CD4-positive, alpha-beta memory T cell (primary cell): ENCODE data around the gene NFE2L3. TPM values are rescaled to one million over a fixed set of nuclear protein-coding genes. Genes with fewer than 3 reads are reported as not detected.
A peak's percentile ranks its signal among the peaks of the same experiment; 100 is the strongest.
"Not testable (repeated sequence)": the region's sequence is repeated elsewhere in the genome, so short reads cannot be mapped to it uniquely, and the experiment has no call there.

ENCODE experiments used
- CTCF ChIA-PET: fragments of 350-600 bp; sonication (Branson Sonifier 250); formaldehyde crosslinking; loops from one replicate; lab custom pipeline; 2021; ENCODE audit warnings: inconsistent platforms; ENCODE audit not compliant: partially characterized antibody; lab: Charles Lee
- POLR2A ChIA-PET: fragments of 350-600 bp; sonication (Branson Sonifier 250); formaldehyde crosslinking; loops from one replicate; lab custom pipeline; 2021; ENCODE audit not compliant: partially characterized antibody; lab: Charles Lee
- DNase-seq, 5 donors: peaks; one replicate each; pipeline versions ENCODE4 v3.0.0 to v3.0.0-alpha.2; 2020 to 2022; ENCODE audit warnings: mixed read lengths in 1 of 5
- H3K27ac ChIP-seq: one replicate; pipeline ENCODE4 v1.7.0; 2013; ENCODE audit warnings: low read depth, low read length
- H3K27me3 ChIP-seq: 2 replicates; pipeline ENCODE4 v1.7.0; 2013; ENCODE audit warnings: mild to moderate bottlenecking, low read length, moderate library complexity; ENCODE audit not compliant: insufficient read depth
- H3K36me3 ChIP-seq: 2 replicates; pipeline ENCODE4 v1.7.0; 2013; ENCODE audit warnings: mild to moderate bottlenecking, low read length, moderate library complexity; ENCODE audit not compliant: insufficient read depth
- H3K4me1 ChIP-seq: 2 replicates; pipeline ENCODE4 v1.7.0; 2013; ENCODE audit warnings: mild to moderate bottlenecking, low read length, moderate library complexity; ENCODE audit not compliant: insufficient read depth
- H3K4me3 ChIP-seq, 2 donors: one replicate each; pipeline ENCODE4 v1.7.0; 2013; ENCODE audit warnings: low read length in 2 of 2, mild to moderate bottlenecking in 1 of 2
- H3K9me3 ChIP-seq, 2 donors: one replicate each; pipeline ENCODE4 v1.7.0; 2013; ENCODE audit warnings: low read length in 2 of 2, control low read depth in 1 of 2; ENCODE audit not compliant: control insufficient read depth in 1 of 2
- H3K27ac Mint-ChIP-seq, 7 donors: one replicate each; pipeline ENCODE4 v1.8.0; 2020 to 2021; ENCODE audit warnings: mixed read lengths in 7 of 7, mild to moderate bottlenecking in 6 of 7, inconsistent platforms in 3 of 7, moderate library complexity in 3 of 7
- H3K27me3 Mint-ChIP-seq, 2 donors: one replicate each; pipeline ENCODE4 v1.8.0; 2020 to 2021; ENCODE audit warnings: mixed read lengths in 2 of 2
- H3K36me3 Mint-ChIP-seq, 2 donors: one replicate each; pipeline ENCODE4 v1.8.0; 2020 to 2021; ENCODE audit warnings: mixed read lengths in 2 of 2, inconsistent platforms in 1 of 2, mild to moderate bottlenecking in 1 of 2
- H3K4me1 Mint-ChIP-seq, 4 donors: one replicate each; pipeline ENCODE4 v1.8.0; 2020 to 2021; ENCODE audit warnings: mixed read lengths in 4 of 4, mild to moderate bottlenecking in 1 of 4
- H3K4me3 Mint-ChIP-seq, 8 donors: one replicate each; pipeline ENCODE4 v1.8.0; 2020 to 2021; ENCODE audit warnings: mixed read lengths in 8 of 8, mild to moderate bottlenecking in 7 of 8, moderate library complexity in 6 of 8, inconsistent platforms in 3 of 8
- H3K9me3 Mint-ChIP-seq, 8 donors: one replicate each; pipeline ENCODE4 v1.8.0; 2020 to 2021; ENCODE audit warnings: mixed read lengths in 8 of 8, mild to moderate bottlenecking in 5 of 8, inconsistent platforms in 3 of 8, moderate library complexity in 1 of 8
- intact Hi-C: fragments of 100-400 bp; cut with micrococcal nuclease; formaldehyde crosslinking; loops from one replicate; pipeline ENCODE4 v1.15.1; 2023
- polyA plus RNA-seq, 2 donors: library from polyadenylated mRNA; unstranded; fragments of 300-500 nt; fragmentation: Illumina TruSeq; gene quantifications; one replicate each; pipeline ENCODE4 v1.2.3, GENCODE V29; 2021
- total RNA-seq, 2 experiments: library from RNA; stranded (reverse); gene quantifications; one replicate each; pipeline ENCODE4 v1.2.3, GENCODE V29; 2021

The NFE2L3 gene
- total and polyA plus RNA-seq, 4 experiments from 2014 or later = 7.5 to 9.6 (median 7.9) TPM

- POLR2A ChIA-PET = interaction anchor here (1.2 to 10.0 kb wide), 6 partner anchors 9 to 39 kb away, joined by 3 to 169 read pairs (median 12); partner anchors contain the start of genes CBX3 and HNRNPA2B1
- Mint-ChIP-seq H3K4me1 (peaks cover 57 to 80% (median 67%) of the 10 kb centered on the region in 4 donors), H3K9me3 (no peaks in the 10 kb centered on the region), H3K27me3 (no peaks in the 10 kb centered on the region), H3K4me3 (peak overlapping the region in 5 of 8 donors; percentile 11 to 98 (median 84)), H3K27ac (peak overlapping the region; percentile 50 to 98 (median 96)), H3K36me3 (peaks cover 0 to 10% of the 10 kb centered on the region in 2 donors)
- H3K27ac ChIP-seq = peak overlapping the region; percentile 79
- H3K27me3 ChIP-seq = no peaks in the 10 kb centered on the region
- intact Hi-C loops = no loop called here
- H3K9me3 ChIP-seq = no peaks in the 10 kb centered on the region
- peaks cover 68% of the 10 kb centered on the region for H3K4me1 ChIP-seq
- CTCF ChIA-PET = interaction anchor here (1.0 to 4.5 kb wide), 5 partner anchors 29 to 68 kb away, joined by 3 to 30 read pairs (median 5); no protein-coding TSS in a partner anchor
- DNase-seq = no peak
- no peak overlapping the region for H3K4me3 ChIP-seq
- H3K36me3 ChIP-seq = no peaks in the 10 kb centered on the region
These were observed 5.6 kb downstream of the NFE2L3 start for GRCh38 chr7:26157520-26158105.

DNA sequence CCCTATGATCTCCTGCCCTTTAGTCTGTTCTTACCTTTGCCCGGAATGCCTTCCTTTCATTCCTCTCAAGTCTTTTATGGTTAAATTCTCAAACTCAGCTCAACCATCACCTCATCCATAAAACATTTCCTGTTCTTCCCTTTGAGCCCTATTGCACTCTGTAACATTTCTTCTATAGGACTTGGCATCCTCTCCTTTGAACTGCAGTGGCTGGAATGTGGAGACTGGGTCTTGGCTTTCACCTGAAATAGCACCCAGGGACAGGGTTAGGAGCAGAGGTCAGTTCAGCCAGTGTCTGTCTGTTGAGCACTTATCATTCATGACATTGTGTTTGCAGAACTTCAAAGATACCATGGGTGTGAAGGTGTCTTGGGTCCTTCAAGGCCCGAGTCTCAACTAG lies 7.2 kb downstream of the NFE2L3 start:
- Mint-ChIP-seq H3K9me3 (peaks cover 0 to 5% (median 2%) of the 10 kb centered on the region in 8 donors), H3K4me3 (peak overlapping the region in 4 of 8 donors; percentile 7 to 36 (median 21)), H3K4me1 (peaks cover 47 to 67% (median 56%) of the 10 kb centered on the region in 4 donors), H3K36me3 (no peaks in the 10 kb centered on the region), H3K27ac (peak overlapping the region; percentile 38 to 87 (median 65)), H3K27me3 (no peaks in the 10 kb centered on the region)
- Histone ChIP-seq H3K36me3 (no peaks in the 10 kb centered on the region), H3K4me3 (no peak overlapping the region), H3K4me1 (peaks cover 55% of the 10 kb centered on the region), H3K27ac (no peak overlapping the region), H3K9me3 (no peaks in the 10 kb centered on the region), H3K27me3 (no peaks in the 10 kb centered on the region)
- no peak for DNase-seq
- intact Hi-C loops = no loop called here
- POLR2A ChIA-PET = interaction anchor here (1.3 to 10.0 kb wide), 3 partner anchors 23 to 38 kb away, joined by 3 to 169 read pairs (median 33); partner anchors contain the start of genes CBX3 and HNRNPA2B1
- CTCF ChIA-PET = interaction anchor here (0.9 to 2.6 kb wide), 3 partner anchors 39 to 69 kb away, joined by 3 to 12 read pairs (median 4); no protein-coding TSS in a partner anchor

DNA sequence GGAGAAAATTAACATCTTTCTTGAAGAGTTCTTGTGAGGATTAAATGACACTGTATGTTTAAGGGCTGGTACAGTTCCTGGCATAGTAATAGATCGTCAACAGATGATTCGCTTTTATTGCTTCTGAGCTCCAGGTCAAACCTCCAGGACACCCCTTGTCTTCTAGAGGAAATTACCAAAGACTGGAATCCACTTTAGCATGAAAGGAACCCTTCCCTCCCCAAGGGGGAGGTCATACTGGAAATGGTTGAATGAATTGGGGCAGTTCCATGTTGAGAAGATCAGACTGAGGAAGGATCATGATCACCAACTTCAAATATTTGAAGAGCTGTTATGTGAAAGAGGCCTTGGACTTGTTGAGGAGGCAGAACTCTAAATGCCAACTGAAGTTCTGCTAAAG lies 8.9 kb downstream of the NFE2L3 start:
- Histone ChIP-seq H3K27me3 (no peaks in the 10 kb centered on the region), H3K27ac (no peak overlapping the region), H3K36me3 (no peaks in the 10 kb centered on the region), H3K4me1 (peaks cover 40% of the 10 kb centered on the region), H3K9me3 (no peaks in the 10 kb centered on the region), H3K4me3 (no peak overlapping the region)
- Mint-ChIP-seq H3K27ac (peak overlapping the region in 4 of 7 donors; percentile 5 to 76 (median 71)), H3K9me3 (peaks cover 0 to 8% (median 2%) of the 10 kb centered on the region in 8 donors), H3K36me3 (no peaks in the 10 kb centered on the region), H3K27me3 (no peaks in the 10 kb centered on the region), H3K4me3 (no peak overlapping the region), H3K4me1 (peaks cover 34 to 55% (median 44%) of the 10 kb centered on the region in 4 donors)
- DNase-seq = no peak
- intact Hi-C loops = no loop called here
- POLR2A ChIA-PET = interaction anchor here (1.0 to 10.0 kb wide), 4 partner anchors 9 to 36 kb away, joined by 3 to 169 read pairs (median 4); partner anchors contain the start of genes CBX3, HNRNPA2B1 and NFE2L3
- CTCF ChIA-PET = interaction anchor here (0.8 to 2.3 kb wide), 8 partner anchors 9 to 70 kb away, joined by 3 to 12 read pairs (median 4); partner anchors contain the start of gene NFE2L3

- DNase-seq = no peak
- H3K36me3 ChIP-seq = no peaks in the 10 kb centered on the region
- H3K27me3 Mint-ChIP-seq = no peaks in the 10 kb centered on the region
- intact Hi-C loops = no loop called here
- peaks cover 41% of the 10 kb centered on the region for H3K4me1 ChIP-seq
- H3K27me3 ChIP-seq = no peaks in the 10 kb centered on the region
- ChIA-PET POLR2A (interaction anchor here (1.0 to 10.0 kb wide), 2 partner anchors 26 to 34 kb away, joined by 5 to 169 read pairs; partner anchors contain the start of genes CBX3 and HNRNPA2B1), CTCF (interaction anchor here (0.7 to 2.3 kb wide), 4 partner anchors 21 to 96 kb away, joined by 3 to 12 read pairs (median 6); no protein-coding TSS in a partner anchor)
- peak overlapping the region in 1 of 8 donors; percentile 8 for H3K4me3 Mint-ChIP-seq
- no peaks in the 10 kb centered on the region for H3K9me3 ChIP-seq
- H3K36me3 Mint-ChIP-seq = no peaks in the 10 kb centered on the region
- H3K27ac ChIP-seq = no peak overlapping the region
- peaks cover 0 to 8% (median 2%) of the 10 kb centered on the region in 8 donors for H3K9me3 Mint-ChIP-seq
- H3K4me3 ChIP-seq = no peak overlapping the region
- peak overlapping the region in 4 of 7 donors; percentile 9 to 63 (median 44) for H3K27ac Mint-ChIP-seq
- H3K4me1 Mint-ChIP-seq = peaks cover 37 to 58% (median 45%) of the 10 kb centered on the region in 4 donors
These were observed 10.4 kb downstream of the NFE2L3 start for GRCh38 chr7:26162431-26162830.

DNA sequence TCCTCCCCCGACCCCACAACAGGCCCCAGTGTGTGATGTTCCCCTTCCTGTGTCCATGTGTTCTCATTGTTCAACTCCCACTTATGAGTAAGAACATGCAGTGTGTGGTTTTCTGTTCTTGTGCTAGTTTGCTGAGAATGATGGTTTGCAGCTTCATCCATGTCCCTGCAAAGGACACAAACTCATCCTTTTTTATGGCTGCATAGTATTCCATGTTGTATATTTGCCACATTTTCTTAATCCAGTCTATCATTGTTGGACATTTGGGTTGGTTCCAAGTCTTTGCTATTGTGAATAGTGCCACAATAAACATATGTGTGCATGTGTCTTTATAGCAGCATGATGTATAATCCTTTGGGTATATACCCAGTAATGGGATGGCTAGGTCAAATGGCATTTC lies 11.8 kb downstream of the NFE2L3 start:
- CTCF ChIA-PET = interaction anchor here (1.0 kb wide), 1 partner anchor 34 kb away, joined by 3 read pairs; no protein-coding TSS in a partner anchor
- H3K4me3 Mint-ChIP-seq, H3K9me3 ChIP-seq, H3K27me3 ChIP-seq, H3K27ac ChIP-seq, H3K27me3 Mint-ChIP-seq, H3K9me3 Mint-ChIP-seq, H3K36me3 ChIP-seq, DNase-seq, intact Hi-C loops, H3K36me3 Mint-ChIP-seq, H3K27ac Mint-ChIP-seq, H3K4me3 ChIP-seq: not testable (repeated sequence)
- peaks cover 30 to 49% (median 38%) of the 10 kb centered on the region in 4 donors for H3K4me1 Mint-ChIP-seq
- POLR2A ChIA-PET = interaction anchor here (1.3 kb wide), 1 partner anchor 12 kb away, joined by 3 read pairs; the partner anchor contains the start of gene NFE2L3
- peaks cover 30% of the 10 kb centered on the region for H3K4me1 ChIP-seq

- Mint-ChIP-seq H3K9me3 (peaks cover 0 to 8% (median 2%) of the 10 kb centered on the region in 8 donors), H3K36me3 (peaks cover 6 to 8% of the 10 kb centered on the region in 2 donors), H3K27ac (peak overlapping the region in 6 of 7 donors; percentile 75 to 94 (median 86)), H3K4me1 (peaks cover 13 to 33% (median 22%) of the 10 kb centered on the region in 4 donors), H3K27me3 (no peaks in the 10 kb centered on the region), H3K4me3 (peak overlapping the region in 2 of 8 donors; percentile 31 to 70)
- no peaks in the 10 kb centered on the region for H3K9me3 ChIP-seq
- intact Hi-C loops = loop anchor here (2.0 kb wide), 1 partner anchor 13 kb away; the partner anchor contains the start of gene NFE2L3
- H3K4me1 ChIP-seq = peaks cover 20% of the 10 kb centered on the region
- H3K27me3 ChIP-seq = no peaks in the 10 kb centered on the region
- no peak for DNase-seq
- H3K36me3 ChIP-seq = no peaks in the 10 kb centered on the region
- H3K27ac ChIP-seq = peak overlapping the region; percentile 39
- ChIA-PET POLR2A (interaction anchor here (1.4 to 3.3 kb wide), 8 partner anchors 9 to 33 kb away, joined by 5 to 29 read pairs (median 11); partner anchors contain the start of genes CBX3, HNRNPA2B1 and NFE2L3), CTCF (interaction anchor here (1.0 to 2.5 kb wide), 4 partner anchors 15 to 77 kb away, joined by 4 to 9 read pairs (median 7); partner anchors contain the start of gene NFE2L3)
- H3K4me3 ChIP-seq = no peak overlapping the region
These were observed 14.1 kb downstream of the NFE2L3 start for GRCh38 chr7:26165950-26166683.
